ENCODE measurements around the gene BICD2. TPM values are rescaled to one million over a fixed set of nuclear protein-coding genes. Genes with fewer than 3 reads are reported as not detected.

BICD2 gene
- total and polyA plus RNA-seq, 2 of the 8 experiments (the other 6 are each of a cell fraction or from before 2014, with no cell fraction given): 6.6 to 22.8 TPM

DNA sequence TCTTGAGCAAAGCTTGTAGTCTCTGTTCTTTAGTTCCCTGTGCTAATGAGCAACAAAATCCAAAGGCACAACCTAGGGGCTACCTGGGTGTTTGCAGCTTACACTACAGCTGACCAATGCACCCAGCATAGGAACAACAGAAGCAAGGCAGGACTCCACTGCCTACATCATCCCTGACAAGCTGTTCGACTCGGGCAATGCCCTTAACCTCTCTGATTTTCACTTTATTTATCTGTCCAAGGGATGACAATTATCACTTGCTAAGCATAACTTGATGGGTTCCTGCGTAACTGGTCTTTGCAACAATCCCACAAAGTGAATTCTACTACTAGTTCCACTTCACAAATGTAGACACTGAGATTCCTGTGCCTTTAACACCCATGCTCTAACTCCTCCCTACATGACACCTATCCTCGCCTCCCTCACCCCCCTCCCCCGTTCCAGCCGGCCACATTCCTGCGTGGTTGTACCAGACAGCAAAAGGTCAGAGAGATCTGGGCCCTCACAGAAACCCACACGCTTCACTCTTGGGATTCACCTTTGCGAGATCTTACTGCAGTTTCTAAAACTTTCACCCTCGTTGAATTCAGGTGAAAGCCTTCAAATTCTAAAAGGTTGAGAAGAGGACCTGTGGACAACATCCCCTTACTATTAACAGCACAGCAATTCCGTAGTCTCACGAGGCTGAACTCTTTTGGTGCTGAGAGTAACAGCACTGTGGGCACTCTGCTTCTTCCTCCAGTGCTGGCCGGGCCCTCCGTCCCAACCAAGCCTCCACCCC lies 95.7 kb downstream of the BICD2 start:
- H2BK15ac ChIP-seq (ENCODE audit: low read length): no peak overlapping the region
- peaks cover 3 to 22% of the 10 kb centered on the region in 2 experiments for H4K20me1 ChIP-seq (replicated peaks in 1 of 2; ENCODE audit: control insufficient read depth in 1 of 2, insufficient read depth in 2 of 2, low read length in 2 of 2)
- H3K14ac ChIP-seq (ENCODE audit: insufficient read length): no peak overlapping the region
- no peaks in the 10 kb centered on the region; a peak in 1 of 8 replicates for H3K36me3 ChIP-seq (ENCODE audit: control insufficient read depth in 2 of 4, insufficient read depth in 4 of 4, low read length in 3 of 4)
- no peak overlapping the region for H4K8ac ChIP-seq (ENCODE audit: extremely low read depth, insufficient read depth, low read length)
- H3K4me1 ChIP-seq (replicated peaks in 1 of 4; ENCODE audit: control insufficient read depth in 3 of 4, insufficient read depth in 4 of 4, low read length in 3 of 4): peaks cover 0 to 12% (median 7%) of the 10 kb centered on the region in 4 experiments; a peak in 5 of 7 replicates
- no peak overlapping the region for H4K5ac ChIP-seq (ENCODE audit: insufficient read length, low read depth, low read length)
- H3K27me3 ChIP-seq (replicated peaks in 1 of 4; ENCODE audit: control insufficient read depth in 3 of 4, extremely low read depth in 1 of 4, insufficient read depth in 3 of 4, low read length in 3 of 4): no peaks in the 10 kb centered on the region
- DNase-seq (ENCODE audit: low read depth in 1 of 2, low spot score in 2 of 2) (no peak), FAIRE-seq (no peak)
- peak overlapping the region; percentile 77 to 84 for H3K4me2 ChIP-seq (ENCODE audit: insufficient read depth in 1 of 2, low read depth in 2 of 2, low read length in 2 of 2)
- H3K4me3 ChIP-seq (ENCODE audit: extremely low read depth in 1 of 4, insufficient read depth in 2 of 4, low read depth in 3 of 4, low read length in 4 of 4): peak overlapping the region; percentile 79 to 100 (median 99)
- H4K91ac ChIP-seq (replicated peaks; ENCODE audit: insufficient read length, low read length): peak overlapping the region; percentile 76
- no peak overlapping the region for H2BK20ac ChIP-seq (ENCODE audit: low read length)
- peaks cover 10% of the 10 kb centered on the region for H3K23me2 ChIP-seq (ENCODE audit: low read depth, low read length)
- H2BK120ac ChIP-seq (replicated peaks; ENCODE audit: low read depth, low read length): no peak overlapping the region
- peak overlapping the region; percentile 36 for H3K56ac ChIP-seq (replicated peaks; ENCODE audit: insufficient read length, low read depth, low read length)
- no peak overlapping the region for H3K4ac ChIP-seq (replicated peaks; ENCODE audit: insufficient read length, low read depth, low read length)
- H3K18ac ChIP-seq (ENCODE audit: extremely low read depth, low read length): peak overlapping the region; percentile 71; the same call in 1 of the 2 replicates
- peaks cover 0 to 55% of the 10 kb centered on the region in 2 experiments; a peak in 2 of 4 replicates for H3K79me2 ChIP-seq (ENCODE audit: control insufficient read depth in 1 of 2, insufficient read depth in 2 of 2, low read length in 2 of 2)
- H3K9ac ChIP-seq (replicated peaks in 1 of 4; ENCODE audit: extremely low read depth in 1 of 4, low read depth in 3 of 4, low read length in 3 of 4): peak overlapping the region; percentile 29 to 69 (median 39); a peak in 5 of 7 replicates
- H3K23ac ChIP-seq (ENCODE audit: insufficient read length): no peak overlapping the region
- ChIA-PET CTCF (ENCODE audit: partially characterized antibody) (interaction anchor here (1.1 kb wide), 2 partner anchors 9 to 16 kb away, joined by 3 read pairs; no protein-coding TSS in a partner anchor), POLR2A (ENCODE audit: partially characterized antibody) (no interaction called here)
- H2AFZ ChIP-seq (ENCODE audit: low read length): no peak overlapping the region
- H3K9me3 ChIP-seq (ENCODE audit: insufficient read depth in 2 of 2, low read depth in 1 of 2, low read length in 1 of 2): no peaks in the 10 kb centered on the region
- H2AK5ac ChIP-seq (ENCODE audit: low read depth, low read length): no peak overlapping the region
- no peak overlapping the region; the same call in 1 of the 2 replicates for H2BK5ac ChIP-seq (ENCODE audit: low read depth, low read length)
- WGBS, 2 experiments (ENCODE audit: extremely low coverage in 1 of 2, insufficient coverage in 1 of 2, insufficient read length in 1 of 2, insufficient replicate concordance in 2 of 2, low coverage in 1 of 2, low lambda C conversion rate in 2 of 2, missing lambda C conversion rate in 1 of 2): 38% methylated on average over 14 of the region's 14 CpGs; no CpG with 5 or more reads in 1 of the 2 experiments
- H3K27ac ChIP-seq (ENCODE audit: low read depth, low read length): no peak overlapping the region
- peaks cover 25% of the 10 kb centered on the region for H3K79me1 ChIP-seq (ENCODE audit: low read depth, low read length)
- H2BK12ac ChIP-seq (ENCODE audit: low read depth, low read length): no peak overlapping the region
- TF ChIP-seq SP4 (IDR thresholded peaks at IDR 0.05; ENCODE audit: low read length): no peak
- TF ChIP-seq YY1 (IDR thresholded peaks at IDR 0.05; ENCODE audit: low read depth, low read length): no peak
- no peak for TF ChIP-seq CTBP2 (IDR thresholded peaks at IDR 0.05; ENCODE audit: borderline replicate concordance, insufficient read depth, insufficient read length, low read length)
- no peak for TF ChIP-seq HDAC2 (IDR thresholded peaks at IDR 0.05; ENCODE audit: borderline replicate concordance in 1 of 2, low read depth in 2 of 2, low read length in 2 of 2)

All from H1 (cell line).